ENCODE results near the gene MGMT. TPM values are rescaled to one million over a fixed set of nuclear protein-coding genes. Genes with fewer than 3 reads are reported as not detected.

Gene MGMT
- polyA plus RNA-seq, 1 experiment: 10.9 TPM

DNA sequence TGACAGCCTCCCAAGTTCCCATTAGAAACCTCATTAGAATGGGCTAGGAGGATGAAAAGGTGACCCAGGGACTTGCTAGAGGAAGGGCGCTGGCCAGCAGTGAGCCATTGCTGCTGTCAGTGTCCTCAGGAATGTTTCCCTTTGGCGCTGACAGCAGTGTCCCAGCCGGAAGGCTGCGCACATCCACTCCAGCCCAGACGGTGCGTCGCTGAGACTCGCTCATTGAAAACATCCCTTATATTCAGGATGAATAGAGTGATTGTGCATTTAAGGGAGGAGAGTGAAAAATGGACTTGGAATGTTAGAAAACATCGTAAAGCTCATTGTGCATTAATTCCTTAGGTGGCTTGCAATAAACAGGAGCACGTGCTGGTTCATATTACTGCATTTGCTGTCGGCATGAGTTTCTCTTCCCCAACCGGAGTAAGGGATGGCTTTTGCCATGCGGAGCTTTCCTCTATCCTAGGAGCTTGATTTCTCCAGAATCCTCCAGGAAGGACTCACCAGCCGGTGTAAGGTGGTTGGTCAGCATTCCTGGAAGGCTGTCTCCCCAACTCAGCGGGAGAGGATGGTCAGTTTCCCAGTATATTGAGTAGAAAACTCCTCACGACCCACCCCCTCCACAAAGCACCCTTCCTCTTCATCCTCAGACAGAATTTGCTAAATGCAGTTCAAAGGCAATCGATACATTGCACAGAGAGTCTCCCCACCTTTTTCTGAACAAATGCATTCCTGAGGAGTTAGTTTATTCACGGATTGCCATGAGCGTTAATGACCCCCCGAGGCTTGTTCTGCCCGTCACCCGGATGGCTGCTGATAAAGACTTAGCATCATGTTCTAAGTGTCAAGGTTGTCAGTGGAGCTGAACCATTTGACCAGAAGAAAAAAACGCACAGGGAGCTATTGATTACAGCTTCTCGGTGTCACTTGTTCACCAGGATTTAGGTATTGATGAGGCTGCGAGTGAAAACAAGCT lies 295.2 kb downstream of the MGMT start:
- H3K27ac ChIP-seq (ENCODE audit: low read depth, low read length): no peak overlapping the region
- no peak for DNase-seq (ENCODE audit: low read depth, low spot score)
- TF ChIP-seq, protein P1, sequence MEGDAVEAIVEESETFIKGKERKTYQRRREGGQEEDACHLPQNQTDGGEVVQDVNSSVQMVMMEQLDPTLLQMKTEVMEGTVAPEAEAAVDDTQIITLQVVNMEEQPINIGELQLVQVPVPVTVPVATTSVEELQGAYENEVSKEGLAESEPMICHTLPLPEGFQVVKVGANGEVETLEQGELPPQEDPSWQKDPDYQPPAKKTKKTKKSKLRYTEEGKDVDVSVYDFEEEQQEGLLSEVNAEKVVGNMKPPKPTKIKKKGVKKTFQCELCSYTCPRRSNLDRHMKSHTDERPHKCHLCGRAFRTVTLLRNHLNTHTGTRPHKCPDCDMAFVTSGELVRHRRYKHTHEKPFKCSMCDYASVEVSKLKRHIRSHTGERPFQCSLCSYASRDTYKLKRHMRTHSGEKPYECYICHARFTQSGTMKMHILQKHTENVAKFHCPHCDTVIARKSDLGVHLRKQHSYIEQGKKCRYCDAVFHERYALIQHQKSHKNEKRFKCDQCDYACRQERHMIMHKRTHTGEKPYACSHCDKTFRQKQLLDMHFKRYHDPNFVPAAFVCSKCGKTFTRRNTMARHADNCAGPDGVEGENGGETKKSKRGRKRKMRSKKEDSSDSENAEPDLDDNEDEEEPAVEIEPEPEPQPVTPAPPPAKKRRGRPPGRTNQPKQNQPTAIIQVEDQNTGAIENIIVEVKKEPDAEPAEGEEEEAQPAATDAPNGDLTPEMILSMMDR (IDR thresholded peaks at IDR 0.05; ENCODE audit: low read depth, low read length): no peak
- no peak overlapping the region for H3K4me3 ChIP-seq (ENCODE audit: low read depth, low read length)
- H3K9me3 ChIP-seq (ENCODE audit: control insufficient read depth, insufficient read depth, low read length): peaks cover 72% of the 10 kb centered on the region
- no peaks in the 10 kb centered on the region for H3K27me3 ChIP-seq (ENCODE audit: control insufficient read depth, insufficient read depth, low read length)
- CTCF ChIA-PET: no interaction called here
- POLR2A ChIA-PET: no interaction called here

DNA sequence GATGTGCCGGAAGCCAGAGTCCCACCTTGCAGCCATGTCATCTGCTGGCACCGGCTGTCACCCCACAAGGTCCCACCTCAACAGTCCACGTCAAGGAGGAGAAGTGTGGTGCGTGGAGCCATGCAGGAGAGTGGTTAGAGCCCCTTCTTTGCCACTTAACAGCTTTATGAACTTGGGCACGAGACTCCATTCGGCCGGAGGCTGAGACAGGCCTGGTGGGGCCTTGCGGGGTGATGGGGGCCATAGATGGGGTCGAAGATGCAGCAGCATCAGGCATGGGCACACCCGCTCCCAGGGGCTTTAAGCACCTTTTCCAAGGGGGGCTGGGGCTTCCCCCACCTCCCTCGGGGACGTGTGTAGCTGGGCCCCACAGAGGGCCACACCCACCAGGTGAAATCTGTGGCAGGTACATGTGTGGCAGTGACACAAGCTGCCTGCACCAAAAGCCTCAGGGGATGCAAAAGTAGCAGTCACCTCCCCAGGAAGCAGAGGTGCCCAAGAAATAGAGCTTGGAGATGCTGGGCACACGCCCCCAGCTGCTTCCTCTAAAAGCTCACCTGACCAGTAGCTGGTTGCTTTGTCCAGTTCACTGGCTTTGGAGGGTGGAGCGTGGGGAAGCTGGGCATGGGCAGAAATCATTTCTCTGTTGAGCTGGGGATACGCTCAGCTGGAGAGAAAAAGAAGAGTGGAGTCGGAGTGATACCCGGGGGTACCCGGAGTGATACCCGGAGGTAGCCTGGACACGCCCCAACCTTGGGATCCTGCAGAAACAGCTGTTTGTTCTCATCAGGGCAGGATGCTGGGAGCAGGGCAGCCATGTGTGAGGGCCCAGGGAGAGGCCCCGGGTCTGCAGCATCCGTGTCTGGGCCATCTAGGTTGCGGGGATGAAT lies 297.2 kb downstream of the MGMT start:
- DNase-seq (ENCODE audit: low read depth, low spot score): no peak
- Histone ChIP-seq H3K9me3 (ENCODE audit: control insufficient read depth, insufficient read depth, low read length) (peaks cover 83% of the 10 kb centered on the region), H3K4me3 (ENCODE audit: low read depth, low read length) (no peak overlapping the region), H3K27me3 (ENCODE audit: control insufficient read depth, insufficient read depth, low read length) (no peaks in the 10 kb centered on the region), H3K27ac (ENCODE audit: low read depth, low read length) (no peak overlapping the region)
- CTCF ChIA-PET: no interaction called here
- POLR2A ChIA-PET: no interaction called here
- TF ChIP-seq, protein P1 (IDR thresholded peaks at IDR 0.05; ENCODE audit: low read depth, low read length): no peak

DNA sequence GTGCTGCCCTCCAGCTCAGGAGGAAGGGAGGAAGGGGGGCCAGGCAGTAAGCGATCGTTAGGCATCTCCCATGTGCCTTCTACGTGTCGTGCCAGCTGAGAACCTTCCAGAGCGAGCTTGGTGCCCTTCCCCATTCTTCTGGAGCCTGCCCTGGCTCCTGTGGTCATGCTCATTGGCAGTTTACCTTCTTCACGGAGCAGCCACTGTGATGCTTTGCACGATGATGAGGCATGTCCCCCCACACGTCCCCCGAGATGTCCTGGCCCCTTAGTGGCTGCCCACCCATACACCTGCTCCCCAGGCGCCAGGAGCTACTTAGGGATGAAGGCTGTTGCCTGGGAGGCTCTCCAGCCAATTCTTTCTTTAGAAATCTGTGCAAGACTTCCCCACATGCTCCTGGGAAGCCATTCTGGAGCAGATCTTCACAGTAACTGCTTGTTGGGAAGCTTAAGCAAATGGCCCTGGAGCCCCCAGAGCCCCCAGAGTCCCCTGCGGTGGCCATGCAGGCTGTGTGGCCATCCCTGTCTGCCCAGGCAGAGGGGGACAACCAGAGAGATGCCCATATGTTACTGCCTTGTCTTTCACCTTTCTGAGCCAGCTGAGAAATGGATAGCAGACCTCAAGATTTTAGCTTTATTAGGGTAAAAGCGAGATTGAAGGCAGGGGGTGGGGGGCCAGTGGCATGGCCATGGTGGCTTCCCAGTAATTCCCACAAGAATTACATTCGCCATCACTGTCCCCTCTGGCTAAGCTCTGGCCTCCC lies 298.0 kb downstream of the MGMT start:
- TF ChIP-seq, protein P1 (IDR thresholded peaks at IDR 0.05; ENCODE audit: low read depth, low read length): no peak
- H3K9me3 ChIP-seq (ENCODE audit: control insufficient read depth, insufficient read depth, low read length): peaks cover 83% of the 10 kb centered on the region
- POLR2A ChIA-PET: no interaction called here
- H3K4me3 ChIP-seq (ENCODE audit: low read depth, low read length): no peak overlapping the region
- H3K27ac ChIP-seq (ENCODE audit: low read depth, low read length): no peak overlapping the region
- DNase-seq (ENCODE audit: low read depth, low spot score): no peak
- CTCF ChIA-PET: no interaction called here
- H3K27me3 ChIP-seq (ENCODE audit: control insufficient read depth, insufficient read depth, low read length): no peaks in the 10 kb centered on the region

DNA sequence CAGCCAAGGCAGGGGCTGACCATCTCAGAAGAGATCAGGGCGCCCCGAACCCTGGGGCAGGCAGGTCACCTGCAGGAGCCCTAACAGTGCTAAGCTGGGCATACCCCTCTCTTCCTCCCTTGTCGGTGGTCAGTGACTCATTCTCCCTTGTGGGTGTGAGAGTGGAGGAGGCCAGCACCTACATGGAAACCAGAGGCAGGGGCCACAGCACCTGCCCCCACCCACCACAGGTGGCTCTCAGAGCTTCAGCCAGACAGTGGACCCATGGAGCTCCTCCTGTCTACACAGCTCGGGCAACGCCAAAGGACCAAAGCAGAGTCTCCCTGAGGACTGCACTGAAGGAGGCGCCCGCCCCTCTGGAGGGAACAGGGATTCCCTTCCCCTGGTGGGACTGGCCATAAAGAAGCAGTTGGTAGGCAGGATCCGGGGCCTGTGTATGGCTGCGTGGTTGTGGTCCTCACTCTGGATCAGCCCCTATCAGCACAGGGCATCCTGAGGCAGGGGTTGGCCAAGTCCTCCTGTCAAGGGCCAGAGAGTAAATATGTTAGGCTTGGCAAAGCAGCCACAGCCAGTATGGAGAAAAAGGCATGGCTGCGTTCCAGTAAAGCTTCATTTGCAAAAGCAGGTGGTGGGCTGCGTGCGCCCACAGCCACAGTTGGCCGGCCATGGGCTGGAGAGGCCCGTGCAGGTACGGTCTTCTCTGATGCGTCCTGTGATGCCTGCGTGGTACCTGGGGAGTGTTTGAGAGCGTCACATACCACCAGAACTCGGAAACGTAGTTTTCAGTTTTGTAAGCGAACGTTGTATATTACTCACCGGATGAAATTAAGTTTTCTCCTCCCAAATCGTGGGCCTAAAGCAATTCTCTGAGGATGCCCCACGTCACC lies 298.9 kb downstream of the MGMT start:
- no peak overlapping the region for H3K27ac ChIP-seq (ENCODE audit: low read depth, low read length)
- H3K4me3 ChIP-seq (ENCODE audit: low read depth, low read length): no peak overlapping the region
- peaks cover 83% of the 10 kb centered on the region for H3K9me3 ChIP-seq (ENCODE audit: control insufficient read depth, insufficient read depth, low read length)
- ChIA-PET POLR2A (no interaction called here), CTCF (no interaction called here)
- DNase-seq (ENCODE audit: low read depth, low spot score): no peak
- no peaks in the 10 kb centered on the region for H3K27me3 ChIP-seq (ENCODE audit: control insufficient read depth, insufficient read depth, low read length)
- TF ChIP-seq, protein P1 (IDR thresholded peaks at IDR 0.05; ENCODE audit: low read depth, low read length): no peak
